ENCODE measurements around the gene SPR.

The SPR gene

GRCh38 chr2:72915907-72916742 is 28.9 kb downstream of the SPR start:
- no peak for DNase-seq (ENCODE audit: low read depth)

- no peak for DNase-seq (ENCODE audit: low read depth)
Observed at GRCh38 chr2:72916743-72917137, 29.5 kb downstream of the SPR start.

GRCh38 chr2:72917138-72917876 is 30.1 kb downstream of the SPR start, which contains the start of gene EMX1:
Gene EMX1 (plus strand): TSS chr2:72917519. CDS start chr2:72917853, 334 bp downstream.
- DNase-seq (ENCODE audit: low read depth), result no peak

- no peak for DNase-seq (ENCODE audit: low read depth)
Observed at GRCh38 chr2:72917877-72918553, 30.8 kb downstream of the SPR start.

- no peak for DNase-seq (ENCODE audit: low read depth)
Observed at GRCh38 chr2:72919414-72920317, 32.5 kb downstream of the SPR start.

GRCh38 chr2:72920318-72921087 is 33.3 kb downstream of the SPR start:
- no peak for DNase-seq (ENCODE audit: low read depth)

- no peak for DNase-seq (ENCODE audit: low read depth)
Observed at GRCh38 chr2:72921088-72921851, 34.1 kb downstream of the SPR start.

GRCh38 chr2:72921853-72922252 is 34.6 kb downstream of the SPR start:
- no peak for DNase-seq (ENCODE audit: low read depth)

GRCh38 chr2:72923833-72924352 is 36.7 kb downstream of the SPR start:
- DNase-seq (ENCODE audit: low read depth), result no peak

- no peak for DNase-seq (ENCODE audit: low read depth)
Observed at GRCh38 chr2:72924353-72925240, 37.4 kb downstream of the SPR start.

- no peak for DNase-seq (ENCODE audit: low read depth)
Observed at GRCh38 chr2:72925328-72925943, 38.2 kb downstream of the SPR start.

GRCh38 chr2:72926368-72926767 is 39.2 kb downstream of the SPR start:
- DNase-seq (ENCODE audit: low read depth), result no peak

GRCh38 chr2:72926811-72927465 is 39.7 kb downstream of the SPR start:
- no peak for DNase-seq (ENCODE audit: low read depth)

GRCh38 chr2:72927619-72928550 is 40.7 kb downstream of the SPR start:
- no peak for DNase-seq (ENCODE audit: low read depth)

GRCh38 chr2:72929010-72929409 is 41.8 kb downstream of the SPR start:
- DNase-seq (ENCODE audit: low read depth), result no peak

GRCh38 chr2:72931280-72931910 is 44.2 kb downstream of the SPR start:
- no peak for DNase-seq (ENCODE audit: low read depth)

All from stimulated activated CD8-positive, alpha-beta memory T cell treated with anti-CD3 and anti-CD28 coated beads, Interleukin-12 subunit alpha, Interleukin-12 subunit beta, amount 100 ng/mL, for 4 hours (primary cell).